ENCODE measurements around the gene RASIP1.

DNA sequence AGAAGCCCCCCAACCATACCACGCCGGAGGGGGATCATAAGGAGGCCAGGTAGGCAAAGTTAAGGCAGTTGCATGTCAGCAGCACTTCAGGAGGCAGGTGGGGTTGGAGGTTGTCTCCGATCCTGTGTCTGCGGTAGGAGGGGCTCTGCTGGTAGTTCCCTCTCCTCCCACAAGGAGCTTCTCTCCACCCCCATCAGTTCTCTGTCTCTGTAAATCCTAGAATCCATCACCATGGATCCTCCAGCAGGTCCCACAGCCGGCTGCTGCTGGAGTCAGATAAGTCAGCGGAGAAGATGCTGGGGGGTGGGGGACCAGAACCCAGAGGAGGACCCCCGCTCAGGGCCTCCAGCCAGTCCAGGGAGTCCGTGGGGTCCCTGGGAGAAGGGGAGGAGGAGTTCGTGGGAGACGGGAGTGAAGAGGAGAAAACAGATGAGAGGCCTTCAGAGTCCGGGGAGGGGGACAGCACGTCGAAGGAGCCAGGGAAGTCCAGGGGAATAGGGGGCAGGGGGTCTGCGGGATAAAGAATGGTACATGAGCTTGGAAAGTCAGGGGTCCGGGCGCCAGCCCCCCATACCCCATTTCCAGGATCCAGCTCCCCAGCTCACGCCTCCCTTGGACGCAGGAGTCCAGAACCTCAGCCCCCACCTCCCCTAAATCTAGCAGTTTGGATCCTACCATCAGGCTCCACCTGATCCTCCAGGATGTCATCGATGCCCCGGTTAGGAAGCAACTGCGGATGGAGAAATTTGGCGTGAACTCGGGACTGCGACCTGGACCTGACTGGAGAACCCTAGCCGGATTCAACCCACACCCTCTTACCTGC lies 27.2 kb downstream of the RASIP1 start:
- TF ChIP-seq, protein P1, sequence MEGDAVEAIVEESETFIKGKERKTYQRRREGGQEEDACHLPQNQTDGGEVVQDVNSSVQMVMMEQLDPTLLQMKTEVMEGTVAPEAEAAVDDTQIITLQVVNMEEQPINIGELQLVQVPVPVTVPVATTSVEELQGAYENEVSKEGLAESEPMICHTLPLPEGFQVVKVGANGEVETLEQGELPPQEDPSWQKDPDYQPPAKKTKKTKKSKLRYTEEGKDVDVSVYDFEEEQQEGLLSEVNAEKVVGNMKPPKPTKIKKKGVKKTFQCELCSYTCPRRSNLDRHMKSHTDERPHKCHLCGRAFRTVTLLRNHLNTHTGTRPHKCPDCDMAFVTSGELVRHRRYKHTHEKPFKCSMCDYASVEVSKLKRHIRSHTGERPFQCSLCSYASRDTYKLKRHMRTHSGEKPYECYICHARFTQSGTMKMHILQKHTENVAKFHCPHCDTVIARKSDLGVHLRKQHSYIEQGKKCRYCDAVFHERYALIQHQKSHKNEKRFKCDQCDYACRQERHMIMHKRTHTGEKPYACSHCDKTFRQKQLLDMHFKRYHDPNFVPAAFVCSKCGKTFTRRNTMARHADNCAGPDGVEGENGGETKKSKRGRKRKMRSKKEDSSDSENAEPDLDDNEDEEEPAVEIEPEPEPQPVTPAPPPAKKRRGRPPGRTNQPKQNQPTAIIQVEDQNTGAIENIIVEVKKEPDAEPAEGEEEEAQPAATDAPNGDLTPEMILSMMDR (IDR thresholded peaks at IDR 0.05): peak; percentile 16
- no peak for TF ChIP-seq EZH2 (IDR thresholded peaks at IDR 0.05; ENCODE audit: borderline replicate concordance, insufficient read depth, low read depth, low read length, poor library complexity, severe bottlenecking)
